Neural cell (in vitro differentiated cells): ENCODE results near the gene BIRC7. TPM values are rescaled to one million over a fixed set of nuclear protein-coding genes. Genes with fewer than 3 reads are reported as not detected.

Experiments used
- H2AFZ ChIP-seq: fragments of 200-600, 300-800 bp; sonication (generic), shearing (Covaris generic); 2 replicates; pipeline ENCODE4 v1.6.0; 2014; ENCODE audit warnings: low read depth, mild to moderate bottlenecking, antibody characterized with exemption, low read length, moderate library complexity
- H3F3A ChIP-seq: fragments of 200-600 bp; shearing (Covaris generic); 2 replicates; pipeline ENCODE4 v1.6.1; 2016; ENCODE audit warnings: mild to moderate bottlenecking, moderate library complexity, mixed read lengths, antibody characterized with exemption, low read length; ENCODE audit not compliant: insufficient read depth, poor library complexity, severe bottlenecking
- H3K27ac ChIP-seq: fragments of 200-600, 300-800 bp; sonication (generic), shearing (Covaris generic); 2 replicates; pipeline ENCODE4 v1.5.1; 2014; ENCODE audit warnings: mild to moderate bottlenecking, low read length, moderate library complexity
- H3K27me3 ChIP-seq: fragments of 300-800, 200-600 bp; sonication (generic), shearing (Covaris generic); 2 replicates; pipeline ENCODE4 v1.6.0; 2014; ENCODE audit warnings: mild to moderate bottlenecking, low read depth, low read length, moderate library complexity; ENCODE audit not compliant: insufficient read depth
- H3K36me3 ChIP-seq: fragments of 300-800, 200-600 bp; sonication (generic), shearing (Covaris generic); 2 replicates; pipeline ENCODE4 v1.5.1; 2014; ENCODE audit warnings: mild to moderate bottlenecking, antibody characterized with exemption, low read length, moderate library complexity; ENCODE audit not compliant: insufficient read depth
- H3K4me2 ChIP-seq: fragments of 300-800, 200-600 bp; sonication (generic), shearing (Covaris generic); 2 replicates; pipeline ENCODE4 v1.6.0; 2014; ENCODE audit warnings: mild to moderate bottlenecking, low read length
- H3K4me3 ChIP-seq: fragments of 300-800, 200-600 bp; sonication (generic), shearing (Covaris generic); 2 replicates; pipeline ENCODE4 v1.5.1; 2014; ENCODE audit warnings: mild to moderate bottlenecking, low read length, moderate library complexity
- H3K79me2 ChIP-seq: fragments of 200-600 bp; shearing (Covaris generic); replicated peaks from 2 replicates; pipeline ENCODE4 v1.6.0; 2014; ENCODE audit warnings: mild to moderate bottlenecking, low read length, moderate library complexity; ENCODE audit not compliant: insufficient read depth
- H3K9ac ChIP-seq: fragments of 300-800, 200-600 bp; sonication (generic), shearing (Covaris generic); 2 replicates; pipeline ENCODE4 v1.6.1; 2016; ENCODE audit warnings: mild to moderate bottlenecking, low read length, mixed read lengths
- H3K9me2 ChIP-seq: fragments of 200-600 bp; shearing (Covaris generic); 2 replicates; pipeline ENCODE4 v1.6.1; 2016; ENCODE audit warnings: mild to moderate bottlenecking, low read length, mixed read lengths; ENCODE audit not compliant: insufficient read depth
- H3K9me3 ChIP-seq: fragments of 200-600, 300-800 bp; sonication (generic), shearing (Covaris generic); 2 replicates; pipeline ENCODE4 v1.6.1; 2016; ENCODE audit warnings: mild to moderate bottlenecking, mixed run types, low read length, moderate library complexity, mixed read lengths
- H4K20me1 ChIP-seq: fragments of 200-600 bp; shearing (Covaris generic); 2 replicates; pipeline ENCODE4 v1.6.1; 2016; ENCODE audit warnings: mild to moderate bottlenecking, mixed run types; ENCODE audit not compliant: insufficient read depth
- CTCF ChIP-seq: fragments of 450-650 bp; IDR thresholded peaks from 2 replicates; pipeline ENCODE4 v1.5.1; 2014; ENCODE audit warnings: antibody characterized with exemption, mild to moderate bottlenecking, moderate library complexity; ENCODE audit not compliant: poor library complexity, severe bottlenecking
- EP300 ChIP-seq: fragments of 450-650 bp; conservative IDR thresholded peaks from 2 replicates; pipeline ENCODE4 v1.6.1; 2014; ENCODE audit warnings: antibody characterized with exemption, mild to moderate bottlenecking, moderate library complexity; ENCODE audit not compliant: poor library complexity, severe bottlenecking
- EZH2 ChIP-seq: fragments of 200-600, 300-800 bp; shearing (Covaris generic), sonication (generic); IDR thresholded peaks from 2 replicates; pipeline ENCODE4 v1.6.1; 2014; ENCODE audit warnings: antibody characterized with exemption, low read length, borderline replicate concordance, mild to moderate bottlenecking; ENCODE audit not compliant: insufficient read depth, poor library complexity, severe bottlenecking
- MXI1 ChIP-seq: fragments of 450-650 bp; conservative IDR thresholded peaks from 2 replicates; pipeline ENCODE4 v1.6.1; 2014; ENCODE audit warnings: antibody characterized with exemption, mild to moderate bottlenecking; ENCODE audit not compliant: poor library complexity, severe bottlenecking
- POLR2AphosphoS5 ChIP-seq: IDR thresholded peaks from 2 replicates; pipeline ENCODE4 v1.6.1; 2012
- RAD21 ChIP-seq: fragments of 450-650 bp; conservative IDR thresholded peaks from 2 replicates; pipeline ENCODE4 v1.6.1; 2014; ENCODE audit warnings: antibody characterized with exemption, mild to moderate bottlenecking, moderate library complexity
- REST ChIP-seq: IDR thresholded peaks from 2 replicates; pipeline ENCODE4 v1.6.1; 2012; ENCODE audit warnings: borderline replicate concordance
- SMC3 ChIP-seq: fragments of 450-650 bp; conservative IDR thresholded peaks from 2 replicates; pipeline ENCODE4 v1.6.1; 2014; ENCODE audit warnings: antibody characterized with exemption, mild to moderate bottlenecking, moderate library complexity; ENCODE audit not compliant: poor library complexity
- TAF1 ChIP-seq: IDR thresholded peaks from 2 replicates; pipeline ENCODE4 v1.6.1; 2012; ENCODE audit warnings: low read depth
- polyA plus RNA-seq: library from polyadenylated mRNA; depleted of rRNA; stranded (reverse); fragments of >200 nt; gene quantifications from 2 replicates; pipeline ENCODE4 v1.2.3, GENCODE V29; 2014

The BIRC7 gene
- polyA plus RNA-seq, 1 donor from 2014 or later, result not detected

DNA sequence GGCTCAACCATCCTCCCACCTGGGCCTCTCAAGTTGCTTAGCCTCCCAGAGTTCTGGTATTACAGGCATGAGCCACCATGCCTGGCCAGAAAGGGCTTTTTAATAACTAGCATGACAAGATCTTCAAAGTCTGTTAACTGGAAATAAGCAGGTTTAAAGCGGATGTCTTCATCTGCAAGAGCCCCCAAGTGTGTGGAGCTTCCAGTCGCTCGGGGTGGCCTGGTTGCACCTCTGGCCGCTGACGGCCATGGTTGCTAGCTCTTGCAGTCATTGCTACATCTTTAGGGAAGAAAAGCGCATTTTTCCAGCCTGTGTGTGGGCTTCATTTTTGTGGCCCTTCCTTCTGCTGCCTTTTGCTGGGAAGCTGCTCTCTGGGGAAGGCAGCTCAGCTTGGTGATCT lies 44.7 kb downstream of the BIRC7 start:
- Histone ChIP-seq H3K27me3 (no peaks in the 10 kb centered on the region), H4K20me1 (no peaks in the 10 kb centered on the region), H3K36me3 (no peaks in the 10 kb centered on the region), H3F3A (no peaks in the 10 kb centered on the region), H3K27ac (no peak overlapping the region), H3K9me2 (no peaks in the 10 kb centered on the region), H3K4me3 (no peak overlapping the region), H3K9me3 (no peaks in the 10 kb centered on the region), H3K9ac (no peak overlapping the region), H2AFZ (no peak overlapping the region), H3K4me2 (no peak overlapping the region), H3K79me2 (peaks cover 2% of the 10 kb centered on the region)
- TF ChIP-seq RAD21 (no peak), POLR2AphosphoS5 (no peak), EP300 (no peak), MXI1 (no peak), TAF1 (no peak), CTCF (no peak), SMC3 (no peak), EZH2 (no peak), REST (no peak)

DNA sequence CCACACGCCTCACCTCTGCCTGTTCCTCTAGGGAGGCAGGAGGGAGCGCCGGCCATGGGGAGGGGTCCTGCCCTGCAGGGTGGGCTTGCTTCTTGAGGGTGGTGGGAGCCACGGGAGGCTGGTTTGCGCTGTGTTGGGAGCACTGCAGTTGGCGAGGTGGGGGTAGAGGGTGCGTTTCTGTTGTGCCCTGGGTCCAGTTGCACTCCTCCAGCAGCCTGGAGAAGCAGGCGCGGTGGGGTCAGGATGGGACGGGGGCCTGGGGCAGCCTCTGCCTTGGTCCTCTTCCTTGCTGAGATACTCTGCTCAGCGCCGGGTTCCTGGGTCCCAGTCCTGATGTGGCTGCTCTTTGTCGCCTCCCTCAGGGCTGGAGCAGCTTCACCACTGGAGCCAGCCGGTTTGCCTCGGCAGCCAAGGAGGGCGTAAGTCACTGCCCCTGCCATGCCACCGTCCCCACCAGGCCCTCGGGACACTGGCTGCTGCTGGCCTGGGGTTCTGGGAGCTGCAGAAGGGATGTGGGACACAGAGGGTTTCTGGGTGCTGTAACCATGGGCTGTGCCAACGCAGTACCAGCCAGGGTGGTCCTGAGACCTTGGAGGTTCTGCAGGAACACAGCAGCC lies 45.3 kb downstream of the BIRC7 start:
- Histone ChIP-seq H3F3A (no peaks in the 10 kb centered on the region), H3K36me3 (no peaks in the 10 kb centered on the region), H2AFZ (no peak overlapping the region), H3K79me2 (no peaks in the 10 kb centered on the region), H3K4me3 (no peak overlapping the region), H3K9me2 (no peaks in the 10 kb centered on the region), H3K9me3 (no peaks in the 10 kb centered on the region), H3K27ac (no peak overlapping the region), H3K9ac (no peak overlapping the region), H3K4me2 (no peak overlapping the region), H3K27me3 (no peaks in the 10 kb centered on the region), H4K20me1 (no peaks in the 10 kb centered on the region)
- TF ChIP-seq EP300 (no peak), EZH2 (no peak), CTCF (peak; percentile 34)
